RWPE2 (cell line): Measurements from ENCODE around the gene KY.
A peak's percentile ranks its signal among the peaks of the same experiment; 100 is the strongest.

Source experiments
- ATAC-seq: fragments of 200-7000 bp; cut with Tn5 transposase; 3 replicates; pipeline ENCODE4 v1.9.1; 2021; ENCODE audit warnings: low read depth
- DNase-seq: peaks from one replicate; pipeline ENCODE4 v3.0.0-alpha.2; 2020; ENCODE audit warnings: low spot score
- H3K27ac ChIP-seq: fragments of 450-650 bp; 2 replicates; pipeline ENCODE4 v1.5.1; 2017; ENCODE audit warnings: mild to moderate bottlenecking; ENCODE audit not compliant: poor library complexity, severe bottlenecking
- H3K27me3 ChIP-seq: fragments of 250-450 bp; sonication (Bioruptor Pico); 2 replicates; pipeline ENCODE4 v1.5.1; 2021; ENCODE audit warnings: mild to moderate bottlenecking, moderate library complexity; ENCODE audit not compliant: insufficient read depth, poor library complexity, severe bottlenecking
- H3K36me3 ChIP-seq: fragments of 250-450 bp; sonication (Bioruptor Pico); 2 replicates; pipeline ENCODE4 v1.5.1; 2020; ENCODE audit warnings: low read depth, mild to moderate bottlenecking, moderate library complexity
- H3K4me1 ChIP-seq: fragments of 250-450 bp; sonication (Bioruptor Pico); 2 replicates; pipeline ENCODE4 v1.5.1; 2021; ENCODE audit warnings: mild to moderate bottlenecking, moderate library complexity; ENCODE audit not compliant: insufficient read depth, poor library complexity, severe bottlenecking
- H3K4me3 ChIP-seq: fragments of 250-450 bp; sonication (Bioruptor Pico); 2 replicates; pipeline ENCODE4 v1.5.1; 2021; ENCODE audit warnings: mild to moderate bottlenecking, moderate library complexity; ENCODE audit not compliant: severe bottlenecking
- H3K9me3 ChIP-seq: fragments of 250-450 bp; sonication (Bioruptor Pico); 2 replicates; pipeline ENCODE4 v1.5.1; 2021; ENCODE audit warnings: mild to moderate bottlenecking, moderate library complexity; ENCODE audit not compliant: severe bottlenecking
- TF ChIP-seq, protein P1 (sequence below): fragments of 450-650 bp; IDR thresholded peaks from one replicate; pipeline ENCODE4 v1.5.1; 2017; ENCODE audit warnings: mild to moderate bottlenecking, moderate library complexity; ENCODE audit not compliant: poor library complexity, severe bottlenecking

Gene KY

DNA sequence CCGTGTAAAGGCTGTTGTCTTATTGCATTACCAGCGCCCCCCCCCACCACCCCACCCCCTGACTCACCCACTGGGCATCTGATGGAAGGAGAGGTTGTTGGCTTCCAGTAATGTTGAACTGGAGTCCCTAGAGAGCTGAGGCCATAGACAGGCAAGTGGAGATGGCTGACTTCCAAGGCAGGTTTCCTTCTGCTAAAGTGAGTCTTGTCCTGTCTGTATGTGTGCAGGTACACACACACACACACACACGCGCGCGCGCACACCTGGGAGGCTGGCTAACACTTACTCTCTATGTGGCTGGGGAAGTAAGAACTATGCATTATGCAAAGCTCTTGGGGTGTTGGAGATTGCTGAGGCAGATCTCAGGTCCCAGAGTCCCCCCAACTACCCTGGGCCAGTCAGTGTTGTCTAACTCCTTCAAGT, 1.6 kb upstream of the KY start:
- DNase-seq (no peak), ATAC-seq (0 out of 3 replicates have a peak, but pooled peaks have one; percentile 11)
- Histone ChIP-seq H3K27ac (no peak overlapping the region), H3K4me1 (no peaks in the 10 kb centered on the region), H3K9me3 (no peaks in the 10 kb centered on the region), H3K36me3 (no peaks in the 10 kb centered on the region), H3K27me3 (peaks cover 14% of the 10 kb centered on the region), H3K4me3 (no peak overlapping the region)
- TF ChIP-seq, protein P1, sequence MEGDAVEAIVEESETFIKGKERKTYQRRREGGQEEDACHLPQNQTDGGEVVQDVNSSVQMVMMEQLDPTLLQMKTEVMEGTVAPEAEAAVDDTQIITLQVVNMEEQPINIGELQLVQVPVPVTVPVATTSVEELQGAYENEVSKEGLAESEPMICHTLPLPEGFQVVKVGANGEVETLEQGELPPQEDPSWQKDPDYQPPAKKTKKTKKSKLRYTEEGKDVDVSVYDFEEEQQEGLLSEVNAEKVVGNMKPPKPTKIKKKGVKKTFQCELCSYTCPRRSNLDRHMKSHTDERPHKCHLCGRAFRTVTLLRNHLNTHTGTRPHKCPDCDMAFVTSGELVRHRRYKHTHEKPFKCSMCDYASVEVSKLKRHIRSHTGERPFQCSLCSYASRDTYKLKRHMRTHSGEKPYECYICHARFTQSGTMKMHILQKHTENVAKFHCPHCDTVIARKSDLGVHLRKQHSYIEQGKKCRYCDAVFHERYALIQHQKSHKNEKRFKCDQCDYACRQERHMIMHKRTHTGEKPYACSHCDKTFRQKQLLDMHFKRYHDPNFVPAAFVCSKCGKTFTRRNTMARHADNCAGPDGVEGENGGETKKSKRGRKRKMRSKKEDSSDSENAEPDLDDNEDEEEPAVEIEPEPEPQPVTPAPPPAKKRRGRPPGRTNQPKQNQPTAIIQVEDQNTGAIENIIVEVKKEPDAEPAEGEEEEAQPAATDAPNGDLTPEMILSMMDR: no peak

- Histone ChIP-seq H3K27ac (no peak overlapping the region), H3K27me3 (peaks cover 14% of the 10 kb centered on the region), H3K4me3 (peak overlapping the region; percentile 4), H3K9me3 (no peaks in the 10 kb centered on the region), H3K36me3 (no peaks in the 10 kb centered on the region), H3K4me1 (no peaks in the 10 kb centered on the region)
- TF ChIP-seq, protein P1: no peak
- ATAC-seq: peak; percentile 15; the same call in 1 of the 3 replicates
- no peak for DNase-seq
These were observed 672 bp upstream of the KY start for GRCh38 chr3:134651347-134652041.

DNA sequence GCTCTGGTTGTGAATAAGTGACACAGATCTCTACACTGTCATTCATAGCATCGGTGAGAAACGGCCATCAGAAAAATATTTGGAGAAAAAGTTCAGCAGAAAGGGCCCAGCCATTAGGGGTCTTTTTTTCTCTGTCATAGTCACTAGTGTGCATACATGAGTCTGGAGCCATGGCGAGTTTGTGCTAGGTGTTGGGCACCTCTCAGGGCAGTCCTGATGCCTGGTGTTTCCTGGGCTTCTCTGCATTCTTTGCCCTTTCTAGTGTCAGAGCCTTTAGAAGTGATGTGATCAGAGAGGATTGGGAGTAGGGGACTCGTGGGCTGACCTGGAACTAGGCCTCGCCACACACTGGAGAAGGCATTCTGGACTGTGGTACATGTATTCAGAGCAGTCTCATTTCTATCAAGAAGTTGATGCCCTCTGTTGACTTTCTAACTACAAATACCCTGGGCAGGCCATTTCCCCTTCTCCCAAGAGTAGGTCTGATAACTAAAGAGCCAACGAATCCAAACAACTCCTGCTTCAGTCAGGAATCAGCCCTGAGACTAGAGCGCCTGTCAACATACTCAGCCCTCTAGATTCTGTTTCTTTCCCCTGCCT, 1.6 kb downstream of the KY start:
- no peaks in the 10 kb centered on the region for H3K36me3 ChIP-seq
- H3K4me3 ChIP-seq: no peak overlapping the region
- H3K27me3 ChIP-seq: peaks cover 14% of the 10 kb centered on the region
- ATAC-seq: no peak
- no peaks in the 10 kb centered on the region for H3K9me3 ChIP-seq
- TF ChIP-seq, protein P1: no peak
- no peak for DNase-seq
- H3K27ac ChIP-seq: no peak overlapping the region
- H3K4me1 ChIP-seq: no peaks in the 10 kb centered on the region

DNA sequence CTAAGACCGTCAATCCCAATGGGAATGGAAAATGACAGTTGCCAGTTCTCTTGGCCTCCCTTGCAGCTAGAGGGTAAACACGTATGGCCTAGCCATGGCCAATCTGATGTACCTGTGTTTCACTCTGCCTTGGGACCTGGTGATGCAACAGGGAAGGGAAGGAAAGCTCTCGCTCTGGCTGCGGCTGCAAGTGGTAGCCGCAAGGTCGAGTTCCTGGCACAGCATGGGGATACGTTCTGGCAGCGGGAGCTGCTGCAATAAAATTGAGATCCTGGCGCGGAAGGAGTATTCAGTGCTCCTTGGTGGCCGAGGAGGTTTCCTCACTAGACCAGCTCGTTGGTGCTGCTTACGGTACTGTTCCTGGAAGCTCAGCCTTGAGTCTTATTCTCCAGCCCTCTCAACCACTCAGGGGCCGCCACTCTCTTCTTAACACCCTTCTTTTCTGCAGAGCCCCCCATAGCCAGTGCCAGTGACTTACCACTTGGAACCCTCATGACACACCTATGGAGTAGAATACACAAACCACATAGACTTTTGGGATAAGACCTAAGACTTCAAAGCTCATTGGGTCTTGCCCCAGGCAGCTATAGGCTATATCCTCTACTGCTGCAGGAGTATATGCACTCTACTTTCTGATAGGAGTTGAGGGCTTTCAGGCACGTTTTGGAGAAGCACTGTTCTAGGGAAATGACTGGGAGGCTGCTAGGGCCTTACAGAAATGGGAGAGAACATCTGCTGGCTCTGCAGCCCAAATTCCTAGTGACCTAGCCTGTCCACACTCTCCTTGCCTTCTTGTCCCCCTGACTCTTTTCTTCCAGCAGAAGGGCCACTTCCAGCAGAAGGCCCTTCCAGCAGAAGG, 2.7 kb downstream of the KY start:
- no peak for DNase-seq
- peaks cover 14% of the 10 kb centered on the region for H3K27me3 ChIP-seq
- TF ChIP-seq, protein P1: no peak

More for the DNA sequence above, 2.7 kb downstream of the KY start:
- no peaks in the 10 kb centered on the region for H3K4me1 ChIP-seq
- no peak overlapping the region for H3K4me3 ChIP-seq
- H3K9me3 ChIP-seq: no peaks in the 10 kb centered on the region
- H3K36me3 ChIP-seq: no peaks in the 10 kb centered on the region
- no peak overlapping the region for H3K27ac ChIP-seq
- no peak for ATAC-seq
